HepG2 (cell line): ENCODE data around the gene COX10. TPM values are rescaled to one million over a fixed set of nuclear protein-coding genes. Genes with fewer than 3 reads are reported as not detected.

Experiments
- ATAC-seq: fragments of 200-7000 bp; cut with Tn5 transposase; 3 replicates; pipeline ENCODE4 v1.9.1; 2020; ENCODE audit warnings: mild to moderate bottlenecking, moderate library complexity
- BruUV-seq: library from RNA; stranded (reverse); fragments of 400-500 nt; replicated peaks from 2 replicates; lab custom pipeline; 2021; lab: Mats Ljungman, UMichigan
- CTCF ChIA-PET: fragments of 300-600 bp; formaldehyde crosslinking; extraction: SDS; loops from one replicate; lab custom pipeline; 2021; ENCODE audit warnings: low total read pairs, inconsistent platforms, low intra/inter-chr PET ratio; lab: Yijun Ruan, JAX
- POLR2A ChIA-PET: fragments of 350-600 bp; sonication (Branson Sonifier 250); formaldehyde crosslinking; loops from one replicate; lab custom pipeline; 2020; ENCODE audit warnings: antibody characterized with exemption, inconsistent platforms; lab: Yijun Ruan, JAX
- DNase-seq: peaks from one replicate; pipeline ENCODE4 v3.0.0-alpha.2; 2015; ENCODE audit warnings: low spot score
- FAIRE-seq: peaks from 3 replicates; lab custom pipeline; 2011; peaks lifted over from hg19 to GRCh38; lab: Jason Lieb, UNC
- H2AFZ ChIP-seq: one replicate; pipeline ENCODE4 v1.6.1; 2011; ENCODE audit warnings: low read length, inconsistent platforms
- H3K27ac ChIP-seq: fragments of 300-600 bp; 3 replicates; pipeline ENCODE4 v1.8.0; 2011; ENCODE audit warnings: mixed run types, mild to moderate bottlenecking, mixed read lengths, low read length, inconsistent platforms; ENCODE audit not compliant: insufficient read depth; ENCODE audit errors: extremely low read length
- H3K27me3 ChIP-seq, 2 experiments: fragments of 200-600 bp in 1 of 2; 2 replicates in 1 of 2; 3 replicates in 1 of 2; pipeline versions ENCODE4 v1.6.0 to v1.8.0; 2011; ENCODE audit warnings: low read length in 2 of 2, mild to moderate bottlenecking in 2 of 2, moderate library complexity in 2 of 2, inconsistent platforms in 1 of 2; ENCODE audit not compliant: insufficient read depth in 2 of 2, control insufficient read depth in 1 of 2
- H3K36me3 ChIP-seq, 2 experiments: fragments of 200-600 bp in 1 of 2; replicated peaks in 1 of 2; 2 replicates in 1 of 2; 3 replicates in 1 of 2; pipeline versions ENCODE4 v1.5.1 to v1.8.0; 2011; ENCODE audit warnings: low read length in 2 of 2, inconsistent platforms in 1 of 2; ENCODE audit not compliant: insufficient read depth in 2 of 2, control insufficient read depth in 1 of 2
- H3K4me1 ChIP-seq: 2 replicates; pipeline ENCODE4 v1.5.1; 2012; ENCODE audit warnings: low read length, inconsistent platforms; ENCODE audit not compliant: insufficient read depth
- H3K4me2 ChIP-seq: 2 replicates; pipeline ENCODE4 v1.6.0; 2011; ENCODE audit warnings: low read depth, low read length, inconsistent platforms
- H3K4me3 ChIP-seq, 3 experiments: fragments of 200-600 bp in 1 of 3; sonication (generic), shearing (Covaris generic) in 1 of 3; replicated peaks in 1 of 3; 2 replicates each; pipeline ENCODE4 v1.5.1; 2011 to 2016; ENCODE audit warnings: low read length in 3 of 3, inconsistent platforms in 2 of 3, low read depth in 2 of 3, mild to moderate bottlenecking in 2 of 3, control low read depth in 1 of 3, mixed read lengths in 1 of 3; ENCODE audit not compliant: insufficient read depth in 1 of 3
- H3K79me2 ChIP-seq: one replicate; pipeline ENCODE4 v1.6.1; 2011; ENCODE audit warnings: low read length, inconsistent platforms; ENCODE audit not compliant: insufficient read depth
- H3K9ac ChIP-seq: 2 replicates; pipeline ENCODE4 v1.6.0; 2011; ENCODE audit warnings: mild to moderate bottlenecking, low read depth, low read length, inconsistent platforms; ENCODE audit not compliant: insufficient read depth
- H3K9me3 ChIP-seq: 2 replicates; pipeline ENCODE4 v1.5.1; 2012; ENCODE audit warnings: mild to moderate bottlenecking, low read length
- H4K20me1 ChIP-seq: 2 replicates; pipeline ENCODE4 v1.6.0; 2011; ENCODE audit warnings: inconsistent platforms, mild to moderate bottlenecking, low read length, moderate library complexity; ENCODE audit not compliant: insufficient read depth
- ARID3A ChIP-seq: IDR thresholded peaks from 2 replicates; pipeline ENCODE4 v1.6.1; 2012; ENCODE audit warnings: low read depth, low read length, improper control_type of control experiment
- CHD4 ChIP-seq: fragments of 200-600 bp; sonication (generic); IDR thresholded peaks from 2 replicates; pipeline ENCODE4 v1.7.0; 2017; ENCODE audit warnings: mild to moderate bottlenecking, low read length, borderline replicate concordance
- CREB3 ChIP-seq: sonication (generic); formaldehyde crosslinking; IDR thresholded peaks from 2 replicates; pipeline ENCODE4 v1.5.0; 2020; ENCODE audit warnings: missing genetic modification reagents
- HNRNPUL1 ChIP-seq: fragments of 200-400 bp; formaldehyde crosslinking; IDR thresholded peaks from 2 replicates; pipeline ENCODE4 v1.6.1; 2017; ENCODE audit warnings: low read depth, mild to moderate bottlenecking, low read length, moderate library complexity
- MEIS1 ChIP-seq: sonication (generic); formaldehyde crosslinking; IDR thresholded peaks from 2 replicates; pipeline ENCODE4 v1.9.0; 2021; ENCODE audit warnings: mild to moderate bottlenecking, missing genetic modification reagents, moderate library complexity, borderline replicate concordance
- NR2F6 ChIP-seq, 2 experiments: IDR thresholded peaks; 2 replicates each; pipeline ENCODE4 v1.6.1; 2016; ENCODE audit warnings: antibody characterized with exemption in 1 of 2, mild to moderate bottlenecking in 1 of 2
- REL ChIP-seq: sonication (generic); formaldehyde crosslinking; conservative IDR thresholded peaks from 2 replicates; pipeline ENCODE4 v1.8.0; 2022; ENCODE audit warnings: mild to moderate bottlenecking, missing genetic modification reagents, moderate library complexity
- ZBTB43 ChIP-seq: sonication (generic); formaldehyde crosslinking; conservative IDR thresholded peaks from 2 replicates; pipeline ENCODE4 v1.4.0; 2020; ENCODE audit warnings: missing genetic modification reagents
- ZNF629 ChIP-seq: sonication (generic); formaldehyde crosslinking; conservative IDR thresholded peaks from 2 replicates; pipeline ENCODE4 v1.5.0; 2020; ENCODE audit warnings: missing genetic modification reagents
- ZNF639 ChIP-seq: conservative IDR thresholded peaks from 2 replicates; pipeline ENCODE4 v1.6.1; 2018; ENCODE audit warnings: missing genetic modification reagents
- WGBS: methylation state at CpG from one replicate; pipeline ENCODE4 v1.1.6; 2017; ENCODE audit warnings: low lambda C conversion rate; 5-methylcytosine and 5-hydroxymethylcytosine counted together
- in situ Hi-C: cut with HindIII; loops from 2 replicates; pipeline ENCODE4 v1.10.0; 2017; ENCODE audit warnings: low pct_unique_long_range_greater_than_20kb; ENCODE audit not compliant: extremely low pct_ligation_motif_present
- intact Hi-C: fragments of 100-400 bp; cut with micrococcal nuclease; formaldehyde crosslinking; loops from one replicate; pipeline ENCODE4 v1.10.0; 2022; ENCODE audit not compliant: unreplicated experiment
- polyA plus RNA-seq, 8 experiments: library from polyadenylated mRNA; depleted of rRNA in 3 of 8; stranded (reverse) in 7 of 8; unstranded in 1 of 8; fragments of >200 nt; fragmentation: Illumina TruSeq in 4 of 8; extraction: Trizol in 4 of 8; gene quantifications; 2 replicates each; pipeline versions ENCODE4 v1.2.1 to v1.2.3, GENCODE V29; 2011 to 2016; ENCODE audit warnings: low read depth in 4 of 8, missing spikeins in 1 of 8, mixed read lengths in 1 of 8; ENCODE audit not compliant: insufficient read depth in 1 of 8
- total RNA-seq, 5 experiments: library from RNA; depleted of rRNA; stranded (reverse); fragments of >200 nt; fragmentation: Illumina TruSeq; extraction: Trizol; gene quantifications; 2 replicates each; pipeline ENCODE4 v1.2.3, GENCODE V29; 2016; ENCODE audit warnings: low read depth in 1 of 5

COX10 gene
- total and polyA plus RNA-seq, 2 of the 13 experiments (the other 11 are each of a cell fraction or from before 2014, with no cell fraction given), result 13.9 to 20.1 TPM

- Histone ChIP-seq H3K4me2 (no peak overlapping the region), H3K9me3 (no peaks in the 10 kb centered on the region), H3K27me3 (no peaks in the 10 kb centered on the region), H3K36me3 (peaks cover 6 to 21% of the 10 kb centered on the region in 2 experiments), H2AFZ (no peak overlapping the region), H3K79me2 (peaks cover 8% of the 10 kb centered on the region), H3K4me1 (peaks cover 11% of the 10 kb centered on the region), H3K27ac (no peak overlapping the region), H3K4me3 (no peak overlapping the region), H4K20me1 (no peaks in the 10 kb centered on the region), H3K9ac (no peak overlapping the region)
- BruUV-seq, result no TSS peak
- intact Hi-C loops (no loop called here), in situ Hi-C loops (no loop called here)
- CTCF ChIA-PET, result no interaction called here
- ATAC-seq, result no peak
- TF ChIP-seq CREB3 (CRISPR knock-in tag) (no peak), ZNF629 (CRISPR knock-in tag) (peak; percentile 67), CHD4 (peak; percentile 33; the same call in 1 of the 2 replicates)
- FAIRE-seq, result no peak
- 97% methylated on average over 2 of the region's 2 CpGs for WGBS
- DNase-seq, result no peak
- POLR2A ChIA-PET, result no interaction called here
Observed at GRCh38 chr17:14084955-14085354, 15.7 kb downstream of the COX10 start.

GRCh38 chr17:14086189-14086588 is 16.9 kb downstream of the COX10 start:
- 77% methylated on average over 2 of the region's 2 CpGs for WGBS
- H3K27me3 ChIP-seq, result no peaks in the 10 kb centered on the region
- H3K27ac ChIP-seq, result no peak overlapping the region
- intact Hi-C loops, result no loop called here
- FAIRE-seq (no peak), DNase-seq (no peak), ATAC-seq (no peak)
- H3K79me2 ChIP-seq, result peaks cover 11% of the 10 kb centered on the region
- BruUV-seq, result no TSS peak
- peaks cover 18% of the 10 kb centered on the region for H3K4me1 ChIP-seq
- H4K20me1 ChIP-seq, result no peaks in the 10 kb centered on the region
- in situ Hi-C loops, result no loop called here
- H3K4me2 ChIP-seq, result no peak overlapping the region; the same call in 1 of the 2 replicates
- H2AFZ ChIP-seq, result no peak overlapping the region
- ChIA-PET CTCF (no interaction called here), POLR2A (no interaction called here)
- TF ChIP-seq REL (CRISPR knock-in tag), result no peak
- no peak for TF ChIP-seq NR2F6 (IDR thresholded peaks at IDR 0.05)
- TF ChIP-seq NR2F6 (CRISPR knock-in tag; IDR thresholded peaks at IDR 0.05), result no peak
- no peak for TF ChIP-seq MEIS1 (CRISPR knock-in tag)
- TF ChIP-seq HNRNPUL1, result 0 out of 2 replicates have a peak, but pooled peaks have one; percentile 22
- no peak for TF ChIP-seq ARID3A
- TF ChIP-seq ZNF639 (CRISPR knock-in tag), result no peak
- TF ChIP-seq ZBTB43 (CRISPR knock-in tag), result no peak
- no peak overlapping the region for H3K4me3 ChIP-seq
- H3K9me3 ChIP-seq, result no peaks in the 10 kb centered on the region
- peaks cover 5 to 15% of the 10 kb centered on the region in 2 experiments for H3K36me3 ChIP-seq
- H3K9ac ChIP-seq, result no peak overlapping the region
